ENCODE measurements around the gene SLCO1B3. TPM values are rescaled to one million over a fixed set of nuclear protein-coding genes. Genes with fewer than 3 reads are reported as not detected.

The SLCO1B3 gene
- total and polyA plus RNA-seq, 2 of the 8 experiments (the other 6 are each of a cell fraction or from before 2014, with no cell fraction given): not detected

DNA sequence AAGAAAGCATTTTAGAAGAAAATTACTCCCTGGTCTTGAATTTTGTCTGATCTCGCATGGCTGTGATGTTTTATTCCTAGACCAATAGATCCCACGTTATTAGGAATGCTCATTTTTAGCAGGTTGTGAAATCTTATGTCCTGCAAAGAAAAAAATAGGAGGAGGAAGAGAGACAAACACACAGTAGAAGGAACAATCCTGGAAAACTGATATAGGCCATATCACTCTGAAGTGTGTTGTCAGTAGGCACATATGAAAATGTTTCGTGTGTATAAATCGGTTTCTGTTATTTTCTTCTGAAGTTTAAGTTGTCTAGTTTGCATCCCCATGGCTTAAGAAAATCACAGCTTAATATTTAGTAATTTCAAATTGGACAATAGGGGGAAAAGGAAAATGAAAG is 12.4 kb downstream of the SLCO1B3 start (continued):
- TF ChIP-seq, protein P1, sequence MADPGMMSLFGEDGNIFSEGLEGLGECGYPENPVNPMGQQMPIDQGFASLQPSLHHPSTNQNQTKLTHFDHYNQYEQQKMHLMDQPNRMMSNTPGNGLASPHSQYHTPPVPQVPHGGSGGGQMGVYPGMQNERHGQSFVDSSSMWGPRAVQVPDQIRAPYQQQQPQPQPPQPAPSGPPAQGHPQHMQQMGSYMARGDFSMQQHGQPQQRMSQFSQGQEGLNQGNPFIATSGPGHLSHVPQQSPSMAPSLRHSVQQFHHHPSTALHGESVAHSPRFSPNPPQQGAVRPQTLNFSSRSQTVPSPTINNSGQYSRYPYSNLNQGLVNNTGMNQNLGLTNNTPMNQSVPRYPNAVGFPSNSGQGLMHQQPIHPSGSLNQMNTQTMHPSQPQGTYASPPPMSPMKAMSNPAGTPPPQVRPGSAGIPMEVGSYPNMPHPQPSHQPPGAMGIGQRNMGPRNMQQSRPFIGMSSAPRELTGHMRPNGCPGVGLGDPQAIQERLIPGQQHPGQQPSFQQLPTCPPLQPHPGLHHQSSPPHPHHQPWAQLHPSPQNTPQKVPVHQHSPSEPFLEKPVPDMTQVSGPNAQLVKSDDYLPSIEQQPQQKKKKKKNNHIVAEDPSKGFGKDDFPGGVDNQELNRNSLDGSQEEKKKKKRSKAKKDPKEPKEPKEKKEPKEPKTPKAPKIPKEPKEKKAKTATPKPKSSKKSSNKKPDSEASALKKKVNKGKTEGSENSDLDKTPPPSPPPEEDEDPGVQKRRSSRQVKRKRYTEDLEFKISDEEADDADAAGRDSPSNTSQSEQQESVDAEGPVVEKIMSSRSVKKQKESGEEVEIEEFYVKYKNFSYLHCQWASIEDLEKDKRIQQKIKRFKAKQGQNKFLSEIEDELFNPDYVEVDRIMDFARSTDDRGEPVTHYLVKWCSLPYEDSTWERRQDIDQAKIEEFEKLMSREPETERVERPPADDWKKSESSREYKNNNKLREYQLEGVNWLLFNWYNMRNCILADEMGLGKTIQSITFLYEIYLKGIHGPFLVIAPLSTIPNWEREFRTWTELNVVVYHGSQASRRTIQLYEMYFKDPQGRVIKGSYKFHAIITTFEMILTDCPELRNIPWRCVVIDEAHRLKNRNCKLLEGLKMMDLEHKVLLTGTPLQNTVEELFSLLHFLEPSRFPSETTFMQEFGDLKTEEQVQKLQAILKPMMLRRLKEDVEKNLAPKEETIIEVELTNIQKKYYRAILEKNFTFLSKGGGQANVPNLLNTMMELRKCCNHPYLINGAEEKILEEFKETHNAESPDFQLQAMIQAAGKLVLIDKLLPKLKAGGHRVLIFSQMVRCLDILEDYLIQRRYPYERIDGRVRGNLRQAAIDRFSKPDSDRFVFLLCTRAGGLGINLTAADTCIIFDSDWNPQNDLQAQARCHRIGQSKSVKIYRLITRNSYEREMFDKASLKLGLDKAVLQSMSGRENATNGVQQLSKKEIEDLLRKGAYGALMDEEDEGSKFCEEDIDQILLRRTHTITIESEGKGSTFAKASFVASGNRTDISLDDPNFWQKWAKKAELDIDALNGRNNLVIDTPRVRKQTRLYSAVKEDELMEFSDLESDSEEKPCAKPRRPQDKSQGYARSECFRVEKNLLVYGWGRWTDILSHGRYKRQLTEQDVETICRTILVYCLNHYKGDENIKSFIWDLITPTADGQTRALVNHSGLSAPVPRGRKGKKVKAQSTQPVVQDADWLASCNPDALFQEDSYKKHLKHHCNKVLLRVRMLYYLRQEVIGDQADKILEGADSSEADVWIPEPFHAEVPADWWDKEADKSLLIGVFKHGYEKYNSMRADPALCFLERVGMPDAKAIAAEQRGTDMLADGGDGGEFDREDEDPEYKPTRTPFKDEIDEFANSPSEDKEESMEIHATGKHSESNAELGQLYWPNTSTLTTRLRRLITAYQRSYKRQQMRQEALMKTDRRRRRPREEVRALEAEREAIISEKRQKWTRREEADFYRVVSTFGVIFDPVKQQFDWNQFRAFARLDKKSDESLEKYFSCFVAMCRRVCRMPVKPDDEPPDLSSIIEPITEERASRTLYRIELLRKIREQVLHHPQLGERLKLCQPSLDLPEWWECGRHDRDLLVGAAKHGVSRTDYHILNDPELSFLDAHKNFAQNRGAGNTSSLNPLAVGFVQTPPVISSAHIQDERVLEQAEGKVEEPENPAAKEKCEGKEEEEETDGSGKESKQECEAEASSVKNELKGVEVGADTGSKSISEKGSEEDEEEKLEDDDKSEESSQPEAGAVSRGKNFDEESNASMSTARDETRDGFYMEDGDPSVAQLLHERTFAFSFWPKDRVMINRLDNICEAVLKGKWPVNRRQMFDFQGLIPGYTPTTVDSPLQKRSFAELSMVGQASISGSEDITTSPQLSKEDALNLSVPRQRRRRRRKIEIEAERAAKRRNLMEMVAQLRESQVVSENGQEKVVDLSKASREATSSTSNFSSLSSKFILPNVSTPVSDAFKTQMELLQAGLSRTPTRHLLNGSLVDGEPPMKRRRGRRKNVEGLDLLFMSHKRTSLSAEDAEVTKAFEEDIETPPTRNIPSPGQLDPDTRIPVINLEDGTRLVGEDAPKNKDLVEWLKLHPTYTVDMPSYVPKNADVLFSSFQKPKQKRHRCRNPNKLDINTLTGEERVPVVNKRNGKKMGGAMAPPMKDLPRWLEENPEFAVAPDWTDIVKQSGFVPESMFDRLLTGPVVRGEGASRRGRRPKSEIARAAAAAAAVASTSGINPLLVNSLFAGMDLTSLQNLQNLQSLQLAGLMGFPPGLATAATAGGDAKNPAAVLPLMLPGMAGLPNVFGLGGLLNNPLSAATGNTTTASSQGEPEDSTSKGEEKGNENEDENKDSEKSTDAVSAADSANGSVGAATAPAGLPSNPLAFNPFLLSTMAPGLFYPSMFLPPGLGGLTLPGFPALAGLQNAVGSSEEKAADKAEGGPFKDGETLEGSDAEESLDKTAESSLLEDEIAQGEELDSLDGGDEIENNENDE (IDR thresholded peaks at IDR 0.05; ENCODE audit: insufficient replicate concordance, low read length): no peak
- TF ChIP-seq MAFK (IDR thresholded peaks at IDR 0.05; ENCODE audit: low read depth, low read length): no peak
- TF ChIP-seq JUND (IDR thresholded peaks at IDR 0.05; ENCODE audit: low read length): no peak
- TF ChIP-seq, protein P2, sequence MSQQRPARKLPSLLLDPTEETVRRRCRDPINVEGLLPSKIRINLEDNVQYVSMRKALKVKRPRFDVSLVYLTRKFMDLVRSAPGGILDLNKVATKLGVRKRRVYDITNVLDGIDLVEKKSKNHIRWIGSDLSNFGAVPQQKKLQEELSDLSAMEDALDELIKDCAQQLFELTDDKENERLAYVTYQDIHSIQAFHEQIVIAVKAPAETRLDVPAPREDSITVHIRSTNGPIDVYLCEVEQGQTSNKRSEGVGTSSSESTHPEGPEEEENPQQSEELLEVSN (IDR thresholded peaks at IDR 0.05): no peak
- TF ChIP-seq TBP (IDR thresholded peaks at IDR 0.05; ENCODE audit: low read depth, low read length): no peak
- TF ChIP-seq, protein P3, sequence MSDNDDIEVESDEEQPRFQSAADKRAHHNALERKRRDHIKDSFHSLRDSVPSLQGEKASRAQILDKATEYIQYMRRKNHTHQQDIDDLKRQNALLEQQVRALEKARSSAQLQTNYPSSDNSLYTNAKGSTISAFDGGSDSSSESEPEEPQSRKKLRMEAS (IDR thresholded peaks at IDR 0.05): no peak
- TF ChIP-seq, protein P4, sequence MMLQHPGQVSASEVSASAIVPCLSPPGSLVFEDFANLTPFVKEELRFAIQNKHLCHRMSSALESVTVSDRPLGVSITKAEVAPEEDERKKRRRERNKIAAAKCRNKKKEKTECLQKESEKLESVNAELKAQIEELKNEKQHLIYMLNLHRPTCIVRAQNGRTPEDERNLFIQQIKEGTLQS (IDR thresholded peaks at IDR 0.05; ENCODE audit: insufficient read depth, low read depth, low read length): no peak
- TF ChIP-seq SP2 (IDR thresholded peaks at IDR 0.05; ENCODE audit: low read length): no peak
- no peak for TF ChIP-seq RFX5 (IDR thresholded peaks at IDR 0.05; ENCODE audit: borderline replicate concordance, low read depth, low read length)
- TF ChIP-seq ZNF274 (IDR thresholded peaks at IDR 0.05; ENCODE audit: borderline replicate concordance, extremely low read depth, low read length): no peak

Measured in H1 (cell line).